HG03064 (cell line): ENCODE measurements around the gene FXYD3.
"Not testable (repeated sequence)": the region's sequence is repeated elsewhere in the genome, so short reads cannot be mapped to it uniquely, and the experiment has no call there.

ENCODE experiments used
- ATAC-seq: cut with Tn5 transposase; IDR thresholded peaks from one replicate; pipeline ENCODE4 v1.9.1; 2021; ENCODE audit warnings: low read depth; ENCODE audit not compliant: unreplicated experiment

FXYD3 gene

DNA sequence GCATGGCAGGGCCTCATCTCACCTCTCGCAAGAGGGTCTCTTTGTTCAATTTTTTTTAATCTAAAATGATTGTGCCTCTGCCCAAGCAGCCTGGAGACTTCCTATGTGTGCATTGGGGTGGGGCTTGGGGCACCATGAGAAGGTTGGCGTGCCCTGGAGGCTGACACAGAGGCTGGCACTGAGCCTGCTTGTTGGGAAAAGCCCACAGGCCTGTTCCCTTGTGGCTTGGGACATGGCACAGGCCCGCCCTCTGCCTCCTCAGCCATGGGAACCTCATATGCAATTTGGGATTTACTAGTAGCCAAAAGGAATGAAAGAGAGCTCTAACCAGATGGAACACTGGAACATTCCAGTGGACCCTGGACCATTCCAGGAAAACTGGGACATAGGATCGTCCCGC lies 8.0 kb downstream of the FXYD3 start:
- ATAC-seq = no peak

DNA sequence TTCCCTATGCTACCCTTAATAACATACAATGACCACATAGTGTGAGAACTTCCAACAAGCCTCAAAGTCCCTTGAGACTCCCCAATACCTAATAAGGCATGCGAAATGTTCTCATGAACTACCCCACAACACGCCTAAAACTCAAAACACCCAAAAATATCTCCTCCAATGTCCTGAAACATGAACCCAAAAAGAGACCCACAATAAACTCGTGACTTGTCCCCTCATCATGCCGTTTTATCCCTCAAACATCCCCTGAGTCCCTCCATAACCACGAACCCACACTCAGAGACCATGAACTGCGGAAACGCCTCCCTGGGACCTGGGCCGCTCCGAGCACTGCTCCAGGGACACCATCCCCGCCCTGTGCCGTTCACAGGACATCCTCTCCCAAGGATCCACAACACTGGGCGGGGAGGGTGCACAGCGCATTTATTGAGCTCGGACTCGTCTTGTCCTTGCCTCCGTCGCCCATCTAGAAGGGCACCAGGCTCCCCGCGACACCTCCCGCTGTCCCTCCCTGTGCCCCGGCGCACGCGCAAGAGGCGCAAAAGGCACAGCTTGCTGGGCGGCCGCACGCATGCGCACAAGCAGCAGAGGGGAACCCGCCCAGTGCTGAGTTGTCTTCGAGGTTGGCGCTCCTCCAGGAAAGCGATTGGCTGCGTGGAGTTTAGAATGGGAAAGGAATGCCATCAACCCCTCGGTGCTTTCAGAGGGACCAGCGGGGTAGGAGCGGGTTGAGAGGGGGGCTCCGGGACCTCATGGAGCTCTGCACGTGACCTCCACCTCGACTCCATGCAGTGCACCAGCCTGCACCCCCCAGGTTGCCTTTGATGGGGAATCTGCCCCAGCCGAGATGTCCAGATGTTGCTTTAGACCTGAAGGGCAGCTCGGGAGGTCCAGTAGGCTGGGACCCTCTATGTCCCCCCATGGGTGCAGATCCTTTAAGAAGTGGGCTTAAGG lies 8.8 kb downstream of the FXYD3 start:
- ATAC-seq = no peak

DNA sequence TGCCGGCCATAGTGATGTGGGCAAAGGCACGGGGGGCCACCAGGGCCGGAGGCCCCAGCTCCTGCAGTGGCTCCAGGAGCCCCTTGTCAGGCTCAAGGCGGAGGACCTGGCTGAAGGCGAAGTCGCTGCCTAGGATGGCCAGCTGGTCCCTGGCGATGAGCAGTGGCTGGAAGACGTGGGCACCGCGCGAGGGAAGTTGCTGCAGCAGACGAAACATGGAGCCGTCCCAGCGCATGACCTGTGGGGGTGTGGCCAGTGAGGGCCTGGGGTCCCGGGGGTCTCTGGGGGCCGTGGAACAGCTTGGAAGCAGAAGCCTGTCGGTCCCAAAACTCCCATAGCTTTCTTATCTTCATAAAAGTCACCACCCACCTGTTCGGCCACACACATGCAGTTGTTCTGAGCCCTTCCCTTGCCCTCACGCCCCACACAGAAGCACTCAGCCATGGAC lies 9.7 kb downstream of the FXYD3 start:
- no peak for ATAC-seq

DNA sequence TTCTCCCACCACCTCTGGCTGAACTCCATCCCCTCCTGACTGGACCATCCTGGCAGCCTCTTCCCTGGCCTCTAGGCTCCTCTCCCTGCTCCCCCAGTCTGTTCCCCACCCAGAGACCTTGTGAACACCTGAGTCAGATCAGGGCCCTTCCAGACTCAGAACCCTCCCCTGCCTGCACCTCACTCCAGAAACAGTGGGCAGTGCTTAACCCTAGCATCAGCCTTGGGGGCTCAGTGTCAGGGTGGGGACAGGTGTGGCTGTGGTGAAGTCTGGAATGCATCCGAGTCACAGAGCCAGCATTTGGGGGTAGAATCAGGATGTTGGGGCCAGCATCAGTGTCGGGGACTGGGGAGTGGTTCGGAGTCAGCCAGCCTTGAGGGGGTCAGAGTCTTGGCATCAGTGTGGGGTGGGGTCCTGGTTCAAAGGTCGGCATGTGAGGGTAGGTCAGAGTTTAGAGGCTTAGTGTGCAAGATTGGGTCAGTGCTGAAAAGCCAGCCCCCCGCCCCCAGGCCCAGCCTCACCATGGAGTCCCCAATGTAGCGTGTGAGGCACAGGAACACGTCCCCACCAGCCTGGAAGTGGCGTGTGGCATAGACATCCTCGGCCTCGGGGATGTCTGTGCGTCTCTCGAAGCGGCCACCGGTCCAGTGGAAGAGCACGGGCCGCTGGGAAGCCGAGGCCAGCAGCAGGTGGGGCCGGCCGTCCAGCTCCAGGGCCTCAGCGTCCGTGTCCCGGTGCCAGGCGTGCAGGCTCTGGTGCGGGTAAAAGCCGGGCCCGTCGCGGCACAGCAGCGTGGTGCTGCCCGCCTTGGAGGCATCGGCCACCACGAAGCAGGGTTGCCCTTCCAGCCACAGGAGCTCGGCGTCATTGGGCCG lies 10.4 kb downstream of the FXYD3 start:
- no peak for ATAC-seq

DNA sequence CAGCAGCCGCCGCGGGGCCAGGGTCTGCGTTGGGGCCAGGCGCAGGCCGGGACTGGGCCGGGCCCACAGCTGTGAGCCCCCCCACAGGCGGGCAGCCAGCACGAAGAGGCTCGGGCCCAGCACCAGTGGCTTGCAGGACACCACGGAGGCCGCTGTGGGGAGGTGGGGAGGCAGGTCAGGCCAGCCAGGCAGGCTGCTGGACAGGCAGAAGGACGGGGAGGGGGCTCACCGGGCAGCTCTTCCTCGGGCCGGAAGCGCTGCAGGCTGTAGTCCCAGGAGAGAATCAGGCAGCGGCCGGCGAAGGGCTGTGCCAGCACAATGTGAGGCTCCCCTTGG lies 11.0 kb downstream of the FXYD3 start:
- no peak for ATAC-seq

DNA sequence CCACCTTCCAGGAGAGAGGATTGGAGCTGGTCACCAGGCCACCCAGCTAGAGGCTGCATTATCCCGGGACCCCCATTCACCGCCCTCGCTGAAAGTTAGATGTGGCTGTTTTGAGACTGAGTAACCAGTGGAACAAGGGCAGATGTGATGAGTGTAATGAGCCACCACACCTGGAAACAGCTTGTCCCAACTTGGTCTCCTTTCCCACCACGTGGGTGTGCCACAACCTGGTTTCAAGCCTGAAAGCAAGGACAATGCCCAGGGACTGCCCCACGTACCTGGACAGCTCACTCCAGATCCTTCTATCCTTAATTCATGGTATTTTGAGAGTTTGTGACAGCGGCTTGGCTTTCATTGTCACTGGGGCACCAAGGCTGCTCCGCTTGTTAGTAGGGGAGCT lies 12.2 kb downstream of the FXYD3 start:
- ATAC-seq = no peak

DNA sequence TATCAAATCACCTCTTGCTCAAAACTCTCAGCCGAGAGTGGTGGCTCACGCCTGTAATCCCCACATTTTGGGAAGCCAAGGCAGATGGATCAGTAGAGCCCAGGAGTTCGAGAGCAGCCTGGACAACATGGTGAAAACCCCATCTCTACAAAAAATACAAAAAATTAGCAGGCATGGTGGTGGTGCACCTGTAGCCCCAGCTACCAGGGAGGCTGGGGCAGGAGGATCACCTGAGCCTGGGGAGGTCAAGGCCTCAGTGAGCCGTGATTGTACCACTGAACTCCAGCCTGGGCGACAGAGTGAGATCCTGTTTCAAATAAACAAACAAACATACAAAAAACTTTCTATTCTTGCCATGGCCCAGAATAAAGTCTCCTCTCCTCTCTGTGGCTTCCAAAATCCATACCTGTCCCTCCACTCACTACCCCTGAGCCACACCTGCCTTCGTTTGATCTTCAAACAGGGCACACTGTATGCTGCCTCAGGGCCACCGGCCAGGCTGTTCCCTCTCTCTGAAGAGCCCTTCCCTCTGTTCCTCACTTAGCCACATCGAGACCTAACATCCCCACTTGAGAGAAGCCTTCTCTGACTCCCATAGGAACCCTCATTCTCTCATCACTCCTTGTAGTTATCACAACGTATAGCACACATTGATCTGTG lies 12.9 kb downstream of the FXYD3 start:
- no peak for ATAC-seq

DNA sequence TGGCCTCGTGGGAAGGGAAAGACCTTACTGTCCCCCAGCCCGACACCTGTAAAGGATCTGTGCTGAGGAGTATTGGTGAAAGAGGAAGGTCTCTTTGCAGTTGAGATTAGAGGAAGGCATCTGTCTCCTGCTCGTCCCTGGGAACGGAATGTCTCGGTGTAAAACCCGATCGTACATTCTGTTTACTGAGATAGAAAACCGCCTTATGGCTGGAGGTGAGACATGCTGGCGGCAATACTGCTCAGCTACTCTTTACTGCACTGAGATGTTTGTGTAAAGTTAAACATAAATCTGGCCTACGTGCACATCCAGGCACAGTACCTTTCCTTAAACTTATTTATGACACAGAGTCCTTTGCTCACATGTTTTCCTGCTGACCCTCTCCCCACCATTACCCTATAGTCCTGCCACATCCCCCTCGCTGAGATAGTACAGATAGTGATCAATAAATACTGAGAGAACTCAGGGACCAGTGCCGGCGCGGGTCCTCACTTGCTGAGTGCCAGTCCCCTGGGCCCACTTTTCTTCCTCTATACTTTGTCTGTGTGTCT lies 14.2 kb downstream of the FXYD3 start:
- ATAC-seq = not testable (repeated sequence)

DNA sequence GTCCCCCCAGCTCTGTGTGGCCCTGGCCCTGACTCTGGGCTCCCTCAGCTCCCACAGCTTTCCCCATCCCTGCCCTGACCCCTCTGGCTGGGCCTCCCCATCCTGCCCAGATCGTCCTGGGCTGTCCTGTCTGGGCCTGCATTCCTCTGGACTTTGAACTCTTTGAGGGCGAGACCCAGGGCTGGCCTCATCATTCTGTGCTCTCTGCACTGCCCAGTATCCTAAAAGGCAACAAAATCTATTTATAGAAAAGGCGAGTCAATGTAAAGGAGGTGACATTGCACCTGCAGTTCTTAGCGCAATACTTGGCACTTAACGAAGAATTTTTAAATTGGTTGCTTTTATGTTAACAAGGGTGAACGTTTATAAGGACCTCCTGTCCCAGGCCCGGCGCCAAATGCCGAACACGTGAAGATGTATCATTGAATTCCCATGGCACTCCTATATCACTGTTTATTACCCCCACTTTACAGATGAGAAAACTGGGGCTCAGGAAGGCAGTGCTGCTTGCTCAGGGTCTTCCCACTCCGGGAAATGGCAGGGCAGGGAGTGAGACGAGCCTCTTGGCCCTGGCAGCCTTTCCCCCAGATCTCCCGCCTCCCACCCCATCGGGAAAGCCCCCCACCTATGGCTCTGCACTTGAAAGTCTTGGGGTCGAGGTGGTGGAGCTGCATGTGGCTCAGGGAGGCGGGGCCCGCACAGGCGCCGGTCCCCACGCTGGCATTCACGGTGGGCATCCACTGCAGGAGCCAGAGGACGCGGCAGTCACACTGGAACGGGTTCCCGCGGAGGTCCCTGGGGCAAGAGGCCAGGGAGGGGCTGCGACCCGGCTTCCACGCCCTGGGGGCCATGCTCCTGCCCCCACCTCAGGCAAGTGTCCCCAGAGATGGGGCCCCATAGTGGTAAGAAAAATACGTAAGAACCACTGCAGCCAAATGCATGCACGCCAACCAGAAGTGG lies 15.4 kb downstream of the FXYD3 start:
- ATAC-seq = no peak

DNA sequence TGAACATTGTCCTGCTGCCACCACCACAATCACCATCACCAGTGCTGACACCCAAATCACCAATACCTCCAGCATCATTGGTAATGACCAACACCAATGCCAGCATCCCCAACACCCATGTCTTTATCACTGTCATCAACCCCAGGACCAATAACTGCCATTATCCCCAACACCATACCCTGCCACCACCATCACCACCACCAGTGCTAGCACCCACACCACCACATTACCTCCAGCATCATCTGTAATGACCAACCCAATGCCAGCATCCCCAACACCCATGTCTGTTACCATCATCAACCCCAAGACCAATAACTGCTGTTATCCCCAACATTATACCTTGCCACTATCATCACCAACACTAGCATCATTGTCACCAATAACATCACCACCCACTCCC lies 16.6 kb downstream of the FXYD3 start:
- ATAC-seq = no peak

DNA sequence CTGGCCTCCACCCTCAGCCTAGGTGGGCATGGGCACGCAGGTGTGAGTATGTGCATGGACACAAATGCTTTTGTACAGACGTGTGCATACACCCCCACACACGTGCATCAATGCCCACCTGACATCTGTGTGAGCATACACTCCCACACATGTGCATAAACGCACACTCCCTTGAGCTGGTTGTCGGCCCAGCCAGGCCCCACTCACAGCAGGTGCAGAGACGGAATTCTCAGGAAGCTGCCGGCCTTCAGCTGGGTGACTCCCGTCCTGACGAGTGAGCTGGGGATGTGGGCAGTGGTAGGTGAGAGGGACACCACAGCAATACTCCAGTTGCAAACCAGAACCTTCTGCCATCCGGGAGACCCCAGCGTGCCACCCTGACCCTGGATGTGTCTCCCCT lies 18.2 kb downstream of the FXYD3 start:
- no peak for ATAC-seq

DNA sequence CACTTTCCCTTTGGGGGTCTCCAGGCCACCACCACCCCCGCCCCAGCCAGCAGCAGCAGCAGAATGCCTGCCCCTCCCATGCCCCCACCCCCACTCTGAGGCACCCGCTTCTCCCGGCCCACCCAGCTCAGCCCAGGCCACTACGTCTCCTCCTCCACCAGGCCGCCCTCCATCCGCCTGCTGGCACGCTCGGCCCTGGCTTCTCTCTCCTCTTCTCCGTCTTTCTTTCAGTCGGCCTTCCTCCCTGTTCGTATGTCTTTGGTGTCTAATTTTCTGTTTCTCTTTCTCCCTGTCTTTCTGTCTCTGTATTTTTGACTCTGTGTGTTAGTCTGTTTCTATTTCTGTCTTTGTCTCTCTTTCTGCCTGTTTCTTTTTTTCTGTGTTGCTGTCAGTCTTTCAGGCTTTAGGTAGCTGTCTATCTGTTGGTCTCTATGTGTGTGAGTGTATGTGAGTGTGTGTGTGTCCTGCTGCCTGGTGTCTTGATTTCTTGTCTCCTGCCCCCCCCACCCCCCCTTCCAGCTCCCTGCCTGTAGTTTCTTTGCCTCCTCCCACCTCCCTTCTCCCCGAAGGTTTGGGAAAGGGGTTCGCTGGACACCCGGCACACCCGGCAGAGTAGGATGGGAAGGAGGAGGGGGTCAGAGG lies 19.1 kb downstream of the FXYD3 start, which contains the start of gene LGI4:
LGI4 (minus strand) TSS at position 459 of the 642 bp plus-strand sequence; CDS start at position 80, 379 bp downstream.
- ATAC-seq = no peak

DNA sequence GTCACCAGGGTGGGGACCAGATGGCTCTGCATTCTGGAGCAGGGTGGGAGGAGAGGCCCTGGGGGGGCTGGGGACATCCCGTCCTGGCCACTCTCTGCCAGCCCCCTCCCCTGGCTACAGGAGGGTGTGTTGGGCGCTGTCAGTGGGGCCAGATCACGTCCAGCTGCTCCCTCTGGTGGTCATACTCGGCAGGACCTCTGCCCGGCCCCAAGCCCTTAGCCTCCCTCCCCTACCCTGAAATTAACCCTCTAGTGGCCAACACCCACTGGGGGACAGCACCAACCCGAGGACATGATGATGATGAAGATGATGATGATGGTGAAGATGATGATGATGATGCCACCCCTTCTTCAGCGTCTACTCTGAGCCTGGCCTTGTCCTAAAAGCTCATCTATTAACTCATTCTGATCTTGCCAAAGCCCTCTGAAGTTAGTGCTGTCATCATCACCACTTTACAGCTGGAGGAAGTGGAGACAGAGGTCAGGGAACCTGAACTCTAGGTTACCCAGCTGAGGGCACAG lies 19.8 kb downstream of the FXYD3 start:
- no peak for ATAC-seq

DNA sequence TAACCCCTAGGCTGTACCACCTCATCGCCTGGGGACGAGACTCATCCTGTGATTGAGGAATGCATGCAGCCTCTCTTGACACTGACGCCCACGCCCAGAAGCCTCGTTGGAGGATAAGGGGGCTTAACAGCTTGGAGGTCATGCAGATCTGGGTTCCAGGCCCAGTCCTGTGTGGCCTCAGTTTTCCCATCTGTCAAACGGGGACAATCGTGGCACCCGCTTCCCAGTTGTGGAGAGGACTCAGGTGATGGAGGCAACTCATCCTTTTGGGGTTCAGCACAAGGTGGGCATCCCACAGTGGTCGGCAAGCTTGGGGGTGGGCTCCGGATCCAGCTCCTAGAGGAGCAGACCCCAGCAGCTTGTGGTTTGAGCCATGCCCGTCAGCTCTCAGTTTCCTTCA lies 20.6 kb downstream of the FXYD3 start:
- no peak for ATAC-seq

DNA sequence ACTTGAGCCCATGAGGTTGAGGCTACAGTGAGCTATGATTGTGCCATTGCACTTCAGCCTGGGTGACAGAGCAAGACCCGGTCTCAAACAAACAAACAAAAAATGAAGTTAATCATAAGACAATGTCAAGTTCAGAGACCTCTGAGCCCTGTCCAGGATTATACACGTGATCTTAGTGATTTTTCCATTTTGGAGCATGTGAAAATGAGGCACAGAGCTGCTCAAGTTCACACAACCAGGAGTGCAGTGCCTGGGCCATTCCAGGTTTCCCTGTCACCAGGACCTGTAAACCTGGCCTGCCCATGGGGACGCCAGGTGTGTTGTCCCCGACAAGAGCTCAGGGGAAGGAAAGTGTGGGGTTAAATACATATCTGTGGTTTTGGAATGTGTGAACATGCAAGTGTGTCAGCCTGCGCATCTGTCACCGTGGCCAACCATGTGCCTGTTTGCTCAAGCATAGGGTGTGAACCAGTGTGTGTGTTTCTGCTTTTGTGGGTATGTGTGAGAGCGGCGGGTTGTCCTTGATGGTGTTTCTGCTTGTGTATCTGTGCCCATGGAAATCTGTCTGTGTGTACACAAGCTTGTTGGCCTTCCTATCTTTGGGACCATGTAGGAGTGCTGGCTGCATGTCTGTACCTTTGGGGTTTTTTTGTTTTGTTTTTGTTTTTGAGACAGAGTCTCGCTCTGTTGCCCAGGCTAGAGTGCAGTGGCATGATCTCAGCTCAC lies 21.5 kb downstream of the FXYD3 start:
- no peak for ATAC-seq

DNA sequence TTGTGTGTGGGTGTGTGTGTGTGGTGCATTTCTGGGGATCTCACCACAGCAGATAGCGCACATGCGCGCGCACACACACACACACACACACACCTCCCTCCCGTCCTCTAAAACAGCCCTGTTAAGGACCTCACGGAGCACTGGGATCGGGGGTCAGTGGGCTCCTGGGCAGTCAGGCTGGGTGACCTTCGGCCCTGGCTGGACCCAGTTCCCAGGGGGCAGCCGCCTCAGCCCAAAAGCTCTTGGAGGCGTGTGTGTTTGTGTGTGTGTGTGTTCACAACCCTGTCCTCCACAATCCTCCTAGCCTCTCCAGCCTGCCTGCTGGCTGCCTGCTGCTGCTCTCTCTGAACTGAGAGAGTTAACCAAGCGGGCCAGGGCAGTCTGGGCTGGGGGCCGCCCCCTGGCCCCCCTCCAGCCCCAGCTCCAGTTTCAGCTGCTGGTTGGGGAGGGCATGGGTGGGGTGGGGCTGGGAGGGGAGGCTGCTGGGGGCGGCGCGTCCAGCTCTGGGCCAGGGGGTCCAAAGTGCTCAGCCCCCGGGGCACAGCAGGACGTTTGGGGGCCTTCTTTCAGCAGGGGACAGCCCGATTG lies 22.8 kb downstream of the FXYD3 start, which contains the start of gene FXYD1:
FXYD1 (plus strand) TSS at position 520 of the 588 bp plus-strand sequence. CDS start 1,256 bp downstream, outside the sequence.
- no peak for ATAC-seq

DNA sequence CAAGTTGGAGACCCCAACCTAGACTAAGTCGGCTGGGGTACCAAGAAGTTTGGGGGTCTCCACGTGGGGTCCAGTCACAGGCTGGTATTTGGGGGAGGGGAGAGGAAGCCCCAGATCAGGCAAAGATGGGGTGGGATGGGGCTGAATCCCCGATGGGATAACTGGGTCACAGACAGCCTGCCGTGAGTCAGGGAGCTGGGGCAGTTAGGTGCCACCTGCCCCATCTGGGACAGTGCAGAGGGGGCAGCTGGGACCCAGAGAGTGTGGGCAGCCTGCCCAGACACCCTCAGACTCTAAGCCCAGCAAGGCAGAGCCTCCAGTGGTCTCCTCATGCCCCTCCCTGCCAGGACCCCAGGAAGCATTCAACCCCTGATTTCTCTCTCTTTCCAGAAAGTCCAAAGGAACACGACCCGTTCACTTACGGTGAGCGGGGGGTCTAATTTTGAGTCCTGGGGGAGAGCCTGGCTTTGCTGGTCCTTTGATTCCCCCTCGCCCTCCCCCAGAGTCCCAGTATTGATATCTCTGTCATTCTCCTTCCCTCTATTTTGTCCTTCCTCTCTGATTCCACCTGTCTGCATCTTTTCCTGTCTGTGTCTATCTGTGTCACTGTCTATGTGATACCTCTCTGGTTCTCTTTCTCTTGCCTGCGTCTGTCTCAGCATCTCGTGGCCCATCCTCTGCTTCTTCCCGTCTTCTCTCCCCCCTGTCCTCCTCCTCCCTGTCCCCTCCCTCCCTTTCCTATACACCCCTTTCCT lies 24.8 kb downstream of the FXYD3 start:
- ATAC-seq = no peak
